Ishikawa (cell line): ENCODE measurements around the gene CBX5.

Experiments used
- CREB1 ChIP-seq: IDR thresholded peaks from 2 replicates; pipeline ENCODE4 v1.6.1; 2012; ENCODE audit warnings: low read depth
- EP300 ChIP-seq: IDR thresholded peaks from 2 replicates; pipeline ENCODE4 v1.6.1; 2012; ENCODE audit warnings: borderline replicate concordance
- FOXM1 ChIP-seq: IDR thresholded peaks from 2 replicates; pipeline ENCODE4 v1.6.1; 2012; ENCODE audit warnings: low read depth, borderline replicate concordance
- RAD21 ChIP-seq: IDR thresholded peaks from 2 replicates; pipeline ENCODE4 v1.6.1; 2012; ENCODE audit warnings: low read depth
- TF ChIP-seq, protein P1 (sequence below): IDR thresholded peaks from 2 replicates; pipeline ENCODE4 v1.6.1; 2012; ENCODE audit warnings: low read depth, mild to moderate bottlenecking

DNA sequence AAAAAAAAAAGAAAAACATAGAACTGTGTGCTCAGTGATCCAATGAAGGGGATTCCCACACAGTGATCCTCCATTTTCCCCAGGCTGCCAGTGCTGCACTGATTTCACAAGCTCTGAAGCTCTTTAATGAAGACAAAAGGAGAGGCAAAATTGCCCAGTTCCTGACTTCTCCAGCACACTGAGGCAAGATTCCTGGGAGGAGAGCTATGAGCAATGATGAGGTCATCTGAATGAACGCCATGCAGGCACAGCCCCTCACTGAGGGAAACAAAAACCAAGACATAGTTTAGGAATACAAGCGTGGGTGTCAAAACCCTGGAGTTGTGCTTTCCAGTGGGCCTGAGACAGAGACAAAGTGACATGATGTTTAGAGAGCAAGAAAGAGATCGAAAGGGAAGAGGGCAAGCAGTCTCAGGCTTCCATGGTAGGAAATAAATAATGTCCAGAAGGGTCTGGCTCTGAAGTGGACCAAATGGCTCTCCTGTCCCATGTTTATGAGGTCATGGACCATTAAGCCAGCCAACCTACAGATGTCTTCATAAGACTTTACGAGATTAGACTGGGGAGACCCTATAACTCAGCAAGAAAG is 50.2 kb downstream of the CBX5 start:
- TF ChIP-seq FOXM1 (no peak), EP300 (no peak), CREB1 (no peak), RAD21 (no peak)
- TF ChIP-seq, protein P1, sequence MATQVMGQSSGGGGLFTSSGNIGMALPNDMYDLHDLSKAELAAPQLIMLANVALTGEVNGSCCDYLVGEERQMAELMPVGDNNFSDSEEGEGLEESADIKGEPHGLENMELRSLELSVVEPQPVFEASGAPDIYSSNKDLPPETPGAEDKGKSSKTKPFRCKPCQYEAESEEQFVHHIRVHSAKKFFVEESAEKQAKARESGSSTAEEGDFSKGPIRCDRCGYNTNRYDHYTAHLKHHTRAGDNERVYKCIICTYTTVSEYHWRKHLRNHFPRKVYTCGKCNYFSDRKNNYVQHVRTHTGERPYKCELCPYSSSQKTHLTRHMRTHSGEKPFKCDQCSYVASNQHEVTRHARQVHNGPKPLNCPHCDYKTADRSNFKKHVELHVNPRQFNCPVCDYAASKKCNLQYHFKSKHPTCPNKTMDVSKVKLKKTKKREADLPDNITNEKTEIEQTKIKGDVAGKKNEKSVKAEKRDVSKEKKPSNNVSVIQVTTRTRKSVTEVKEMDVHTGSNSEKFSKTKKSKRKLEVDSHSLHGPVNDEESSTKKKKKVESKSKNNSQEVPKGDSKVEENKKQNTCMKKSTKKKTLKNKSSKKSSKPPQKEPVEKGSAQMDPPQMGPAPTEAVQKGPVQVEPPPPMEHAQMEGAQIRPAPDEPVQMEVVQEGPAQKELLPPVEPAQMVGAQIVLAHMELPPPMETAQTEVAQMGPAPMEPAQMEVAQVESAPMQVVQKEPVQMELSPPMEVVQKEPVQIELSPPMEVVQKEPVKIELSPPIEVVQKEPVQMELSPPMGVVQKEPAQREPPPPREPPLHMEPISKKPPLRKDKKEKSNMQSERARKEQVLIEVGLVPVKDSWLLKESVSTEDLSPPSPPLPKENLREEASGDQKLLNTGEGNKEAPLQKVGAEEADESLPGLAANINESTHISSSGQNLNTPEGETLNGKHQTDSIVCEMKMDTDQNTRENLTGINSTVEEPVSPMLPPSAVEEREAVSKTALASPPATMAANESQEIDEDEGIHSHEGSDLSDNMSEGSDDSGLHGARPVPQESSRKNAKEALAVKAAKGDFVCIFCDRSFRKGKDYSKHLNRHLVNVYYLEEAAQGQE, result no peak
